Loucy (cell line): ENCODE results near the gene GNLY.

Source experiments
- H2AFZ ChIP-seq: fragments of 200-600 bp; sonication (generic); 2 replicates; pipeline ENCODE4 v1.6.0; 2016; ENCODE audit warnings: antibody characterized with exemption, mild to moderate bottlenecking, low read length, moderate library complexity
- H3F3A ChIP-seq: fragments of 200-600 bp; 2 replicates; pipeline ENCODE4 v1.6.0; 2016; ENCODE audit warnings: antibody characterized with exemption, low read depth, mild to moderate bottlenecking
- H3K27me3 ChIP-seq: fragments of 200-600 bp; sonication (generic); 2 replicates; pipeline ENCODE4 v1.6.1; 2014; ENCODE audit warnings: low read length, mild to moderate bottlenecking; ENCODE audit not compliant: insufficient read depth, poor library complexity, severe bottlenecking
- H3K36me3 ChIP-seq: fragments of 200-600 bp; sonication (generic); 2 replicates; pipeline ENCODE4 v1.6.1; 2016; ENCODE audit warnings: low read length; ENCODE audit not compliant: insufficient read depth
- H3K4me1 ChIP-seq: fragments of 200-600 bp; sonication (generic); 2 replicates; pipeline ENCODE4 v1.5.1; 2014; ENCODE audit warnings: low read length, mild to moderate bottlenecking; ENCODE audit not compliant: insufficient read depth, poor library complexity, severe bottlenecking
- H3K4me2 ChIP-seq: fragments of 200-600 bp; sonication (generic); 2 replicates; pipeline ENCODE4 v1.6.0; 2014; ENCODE audit warnings: antibody characterized with exemption, low read length, low read depth, mild to moderate bottlenecking; ENCODE audit not compliant: poor library complexity, severe bottlenecking
- H3K4me3 ChIP-seq: fragments of 200-600 bp; sonication (generic); 2 replicates; pipeline ENCODE4 v1.5.1; 2014; ENCODE audit warnings: low read length, mild to moderate bottlenecking, mixed read lengths; ENCODE audit not compliant: poor library complexity, severe bottlenecking
- H3K79me2 ChIP-seq: fragments of 200-600 bp; sonication (generic); 2 replicates; pipeline ENCODE4 v1.6.1; 2014; ENCODE audit warnings: low read length; ENCODE audit not compliant: insufficient read depth
- H3K9ac ChIP-seq: fragments of 200-600 bp; sonication (generic); 2 replicates; pipeline ENCODE4 v1.6.0; 2014; ENCODE audit warnings: mild to moderate bottlenecking, low read depth, low read length, moderate library complexity; ENCODE audit not compliant: poor library complexity, severe bottlenecking
- H3K9me2 ChIP-seq: fragments of 200-600 bp; sonication (generic); replicated peaks from 2 replicates; pipeline ENCODE4 v1.6.1; 2016; ENCODE audit warnings: low read depth, low read length, mixed read lengths
- H3K9me3 ChIP-seq: fragments of 200-600 bp; sonication (generic); 2 replicates; pipeline ENCODE4 v1.6.1; 2014; ENCODE audit warnings: mild to moderate bottlenecking, antibody characterized with exemption, low read length, low read depth; ENCODE audit not compliant: insufficient read depth
- H4K20me1 ChIP-seq: fragments of 200-600 bp; sonication (generic); 2 replicates; pipeline ENCODE4 v1.6.0; 2014; ENCODE audit warnings: antibody characterized with exemption, low read length, mild to moderate bottlenecking; ENCODE audit not compliant: insufficient read depth, poor library complexity, severe bottlenecking
- EZH2phosphoT487 ChIP-seq: fragments of 200-600 bp; IDR thresholded peaks from 2 replicates; pipeline ENCODE4 v1.6.1; 2018; ENCODE audit warnings: antibody characterized with exemption, mild to moderate bottlenecking, moderate library complexity, borderline replicate concordance
- TF ChIP-seq, protein P1 (sequence below): fragments of 200-600 bp; sonication (generic); conservative IDR thresholded peaks from 2 replicates; pipeline ENCODE4 v1.5.1; 2014; ENCODE audit warnings: mild to moderate bottlenecking, antibody characterized with exemption, low read length

GNLY gene

DNA sequence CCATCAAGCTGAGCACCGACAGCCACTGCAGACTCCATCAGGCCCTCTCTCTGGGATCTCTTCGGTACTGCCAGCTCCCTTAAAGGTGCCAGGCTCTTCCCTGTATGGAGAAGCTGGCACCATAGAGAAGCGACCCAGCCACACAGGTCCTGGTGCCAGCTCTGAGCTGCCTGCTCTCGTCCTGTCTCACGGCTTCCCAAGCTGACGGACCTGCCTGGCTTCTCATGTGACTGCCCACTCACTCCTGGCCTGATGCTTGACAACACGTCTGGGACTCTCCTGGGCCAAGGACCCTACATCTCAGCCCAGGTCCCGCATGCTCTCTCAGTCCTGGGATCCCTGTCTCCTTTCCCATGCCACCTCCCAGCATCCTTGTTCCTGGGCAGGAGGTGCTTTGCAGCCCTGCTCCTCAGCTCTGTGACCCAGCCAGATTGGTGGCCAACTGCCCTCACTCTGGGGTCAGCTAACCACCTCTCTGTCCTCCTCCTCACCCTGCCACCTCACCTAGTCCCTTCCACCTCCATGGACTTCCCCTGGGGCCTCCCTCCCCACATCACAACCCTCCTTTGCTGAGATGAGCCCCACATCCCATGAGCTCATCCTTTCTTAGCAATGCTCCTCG, 47.2 kb downstream of the GNLY start:
- peaks cover 3% of the 10 kb centered on the region for H3K27me3 ChIP-seq
- H3K36me3 ChIP-seq, result no peaks in the 10 kb centered on the region
- no peaks in the 10 kb centered on the region for H3K9me3 ChIP-seq
- H4K20me1 ChIP-seq, result no peaks in the 10 kb centered on the region
- H3K79me2 ChIP-seq, result no peaks in the 10 kb centered on the region
- H3K9ac ChIP-seq, result no peak overlapping the region
- no peak overlapping the region for H3K4me2 ChIP-seq
- no peak overlapping the region for H2AFZ ChIP-seq
- H3K9me2 ChIP-seq, result no peaks in the 10 kb centered on the region
- no peaks in the 10 kb centered on the region for H3F3A ChIP-seq
- no peaks in the 10 kb centered on the region for H3K4me1 ChIP-seq
- H3K4me3 ChIP-seq, result no peak overlapping the region
- TF ChIP-seq EZH2phosphoT487, result no peak
- TF ChIP-seq, protein P1, sequence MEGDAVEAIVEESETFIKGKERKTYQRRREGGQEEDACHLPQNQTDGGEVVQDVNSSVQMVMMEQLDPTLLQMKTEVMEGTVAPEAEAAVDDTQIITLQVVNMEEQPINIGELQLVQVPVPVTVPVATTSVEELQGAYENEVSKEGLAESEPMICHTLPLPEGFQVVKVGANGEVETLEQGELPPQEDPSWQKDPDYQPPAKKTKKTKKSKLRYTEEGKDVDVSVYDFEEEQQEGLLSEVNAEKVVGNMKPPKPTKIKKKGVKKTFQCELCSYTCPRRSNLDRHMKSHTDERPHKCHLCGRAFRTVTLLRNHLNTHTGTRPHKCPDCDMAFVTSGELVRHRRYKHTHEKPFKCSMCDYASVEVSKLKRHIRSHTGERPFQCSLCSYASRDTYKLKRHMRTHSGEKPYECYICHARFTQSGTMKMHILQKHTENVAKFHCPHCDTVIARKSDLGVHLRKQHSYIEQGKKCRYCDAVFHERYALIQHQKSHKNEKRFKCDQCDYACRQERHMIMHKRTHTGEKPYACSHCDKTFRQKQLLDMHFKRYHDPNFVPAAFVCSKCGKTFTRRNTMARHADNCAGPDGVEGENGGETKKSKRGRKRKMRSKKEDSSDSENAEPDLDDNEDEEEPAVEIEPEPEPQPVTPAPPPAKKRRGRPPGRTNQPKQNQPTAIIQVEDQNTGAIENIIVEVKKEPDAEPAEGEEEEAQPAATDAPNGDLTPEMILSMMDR, result no peak

DNA sequence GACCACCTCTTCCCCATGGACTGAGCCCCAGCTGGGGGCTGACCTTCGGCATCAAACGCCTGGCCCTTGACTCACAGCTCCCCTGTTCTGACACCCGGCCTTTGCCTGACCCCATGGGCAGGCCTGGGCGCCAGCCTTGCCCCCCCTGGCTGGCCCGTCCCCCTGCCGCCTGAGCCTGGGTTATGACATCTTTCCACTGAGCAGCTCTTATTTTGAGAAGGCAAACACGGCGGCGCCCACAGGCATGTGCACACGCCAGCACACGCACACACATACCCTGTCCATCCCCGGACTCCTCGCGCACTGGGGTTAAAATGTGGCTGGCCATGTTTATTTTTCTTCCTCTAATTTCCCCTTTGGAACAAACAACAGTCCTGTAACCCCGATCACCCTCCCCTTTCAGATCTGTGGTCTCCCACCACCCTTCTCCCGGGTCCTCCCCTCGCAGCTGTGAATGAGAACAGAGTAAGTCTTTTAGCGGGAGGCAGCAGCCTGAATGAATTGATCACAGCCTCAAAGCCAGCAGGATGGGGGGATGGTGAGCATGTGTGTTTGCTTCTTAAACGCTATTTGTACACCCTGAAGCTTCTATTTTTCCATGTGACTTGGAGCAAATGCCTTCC, 47.8 kb downstream of the GNLY start:
- no peak overlapping the region for H2AFZ ChIP-seq
- no peak overlapping the region for H3K4me2 ChIP-seq

DNA sequence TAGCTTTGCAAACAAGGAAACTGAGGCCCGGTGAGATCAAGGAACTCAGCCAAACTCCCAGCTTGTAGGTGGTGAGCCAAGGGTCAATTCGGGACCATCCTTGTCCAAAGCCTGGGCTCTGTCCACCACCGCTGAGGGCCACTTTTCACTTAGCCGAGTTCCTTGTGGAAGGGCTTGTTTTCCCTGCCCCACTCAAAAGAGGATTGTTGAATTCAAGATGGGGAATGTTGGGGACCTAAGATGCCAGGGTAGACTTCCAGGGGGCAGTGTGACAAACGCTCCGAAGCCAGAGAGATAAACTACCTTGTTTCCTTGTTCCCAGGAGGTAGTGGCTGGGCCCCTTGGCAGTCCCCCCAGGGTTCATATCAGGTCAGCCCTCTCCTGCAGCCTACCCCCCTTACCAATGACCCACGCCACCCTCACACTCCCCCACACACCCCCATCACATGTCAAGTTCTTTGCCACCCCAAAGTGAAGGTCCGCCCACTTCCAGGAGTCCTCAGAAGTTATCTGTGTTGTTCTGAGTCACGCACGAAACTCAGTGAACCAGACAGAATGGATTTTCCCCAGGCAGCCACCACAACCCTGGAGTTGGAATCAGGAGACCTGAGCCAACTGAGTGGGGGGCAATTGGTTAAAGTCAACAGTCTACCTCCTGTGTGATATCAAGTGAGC, 49.3 kb downstream of the GNLY start:
- Histone ChIP-seq H2AFZ (no peak overlapping the region), H3K4me3 (no peak overlapping the region), H3F3A (no peaks in the 10 kb centered on the region), H4K20me1 (no peaks in the 10 kb centered on the region), H3K4me1 (no peaks in the 10 kb centered on the region), H3K9me2 (no peaks in the 10 kb centered on the region), H3K9ac (no peak overlapping the region), H3K27me3 (no peaks in the 10 kb centered on the region), H3K79me2 (no peaks in the 10 kb centered on the region), H3K36me3 (no peaks in the 10 kb centered on the region), H3K9me3 (no peaks in the 10 kb centered on the region), H3K4me2 (no peak overlapping the region)
- TF ChIP-seq EZH2phosphoT487, result no peak
- TF ChIP-seq, protein P1, result no peak

More for the DNA sequence above, 47.8 kb downstream of the GNLY start:
- Histone ChIP-seq H4K20me1 (no peaks in the 10 kb centered on the region), H3K9me3 (no peaks in the 10 kb centered on the region), H3K79me2 (no peaks in the 10 kb centered on the region), H3K4me3 (no peak overlapping the region), H3K27me3 (no peaks in the 10 kb centered on the region), H3K9me2 (no peaks in the 10 kb centered on the region), H3K4me1 (no peaks in the 10 kb centered on the region), H3F3A (no peaks in the 10 kb centered on the region), H3K9ac (no peak overlapping the region), H3K36me3 (no peaks in the 10 kb centered on the region)
- TF ChIP-seq EZH2phosphoT487, result no peak
- TF ChIP-seq, protein P1, result no peak
